ENCODE measurements around the gene AGFG2.
"Not testable (repeated sequence)": the region's sequence is repeated elsewhere in the genome, so short reads cannot be mapped to it uniquely, and the experiment has no call there.

AGFG2 gene

GRCh38 chr7:100538654-100539435, at the start of gene AGFG2:
TSS of gene AGFG2 (plus strand) at chr7:100539203. CDS start at chr7:100539347, 144 bp downstream.
- FAIRE-seq = peak; percentile 98
- DNase-seq (ENCODE audit: extremely low spot score, insufficient read length, low read depth) = peak; percentile 97

GRCh38 chr7:100489824-100490223, 49.2 kb upstream of the AGFG2 start:
- FAIRE-seq = peak; percentile 5
- peak; percentile 66 for DNase-seq (ENCODE audit: extremely low spot score, insufficient read length, low read depth)

GRCh38 chr7:100490483-100491191, 48.4 kb upstream of the AGFG2 start:
- FAIRE-seq (no peak), DNase-seq (ENCODE audit: extremely low spot score, insufficient read length, low read depth) (no peak)

- FAIRE-seq = no peak
- no peak for DNase-seq (ENCODE audit: extremely low spot score, insufficient read length, low read depth)
Measured at GRCh38 chr7:100491192-100491578, 47.8 kb upstream of the AGFG2 start.

- no peak for DNase-seq (ENCODE audit: extremely low spot score, insufficient read length, low read depth)
- no peak for FAIRE-seq
Measured at GRCh38 chr7:100492738-100493475, 46.1 kb upstream of the AGFG2 start.

GRCh38 chr7:100493476-100494264, 45.3 kb upstream of the AGFG2 start:
- DNase-seq (ENCODE audit: extremely low spot score, insufficient read length, low read depth) (no peak), FAIRE-seq (no peak)

GRCh38 chr7:100496509-100496908, 42.5 kb upstream of the AGFG2 start:
- no peak for FAIRE-seq
- no peak for DNase-seq (ENCODE audit: extremely low spot score, insufficient read length, low read depth)

- not testable (repeated sequence) for FAIRE-seq; DNase-seq (ENCODE audit: extremely low spot score, insufficient read length, low read depth)
Measured at GRCh38 chr7:100500743-100501142, 38.3 kb upstream of the AGFG2 start.

- not testable (repeated sequence) for FAIRE-seq; DNase-seq (ENCODE audit: extremely low spot score, insufficient read length, low read depth)
Measured at GRCh38 chr7:100504031-100504430, 35.0 kb upstream of the AGFG2 start.

- FAIRE-seq (no peak), DNase-seq (ENCODE audit: extremely low spot score, insufficient read length, low read depth) (no peak)
Measured at GRCh38 chr7:100504887-100505611, 34.0 kb upstream of the AGFG2 start.

GRCh38 chr7:100506356-100506923, 32.6 kb upstream of the AGFG2 start:
- no peak for FAIRE-seq
- DNase-seq (ENCODE audit: extremely low spot score, insufficient read length, low read depth) = no peak

GRCh38 chr7:100509231-100509630, 29.8 kb upstream of the AGFG2 start:
- DNase-seq (ENCODE audit: extremely low spot score, insufficient read length, low read depth) (no peak), FAIRE-seq (no peak)

GRCh38 chr7:100510437-100511239, 28.4 kb upstream of the AGFG2 start:
- DNase-seq (ENCODE audit: extremely low spot score, insufficient read length, low read depth) = no peak
- FAIRE-seq = no peak

- FAIRE-seq (no peak), DNase-seq (ENCODE audit: extremely low spot score, insufficient read length, low read depth) (no peak)
Measured at GRCh38 chr7:100513212-100513810, 25.7 kb upstream of the AGFG2 start.

GRCh38 chr7:100515072-100515532, 23.9 kb upstream of the AGFG2 start:
- FAIRE-seq = no peak
- DNase-seq (ENCODE audit: extremely low spot score, insufficient read length, low read depth) = no peak

- peak; percentile 44 for DNase-seq (ENCODE audit: extremely low spot score, insufficient read length, low read depth)
- FAIRE-seq = peak; percentile 68
Measured at GRCh38 chr7:100516135-100516812, 22.7 kb upstream of the AGFG2 start.

- DNase-seq (ENCODE audit: extremely low spot score, insufficient read length, low read depth) (no peak), FAIRE-seq (no peak)
Measured at GRCh38 chr7:100517305-100517704, 21.7 kb upstream of the AGFG2 start.

Measured in GM18507 (cell line).